ENCODE data around the gene MSMB. TPM values are rescaled to one million over a fixed set of nuclear protein-coding genes. Genes with fewer than 3 reads are reported as not detected.

The MSMB gene
- total and polyA plus RNA-seq, 2 of the 8 experiments (the other 6 are each of a cell fraction or from before 2014, with no cell fraction given): not detected

GRCh38 chr10:46025406-46025805, 20.7 kb downstream of the MSMB start:
- Histone ChIP-seq H3K14ac (ENCODE audit: insufficient read length) (no peak overlapping the region), H2BK20ac (ENCODE audit: low read length) (no peak overlapping the region), H2BK120ac (replicated peaks; ENCODE audit: low read depth, low read length) (no peak overlapping the region), H3K27ac (ENCODE audit: low read depth, low read length) (no peak overlapping the region), H3K79me1 (ENCODE audit: low read depth, low read length) (peaks cover 2% of the 10 kb centered on the region; the same call in 1 of the 2 replicates), H3K9me3 (ENCODE audit: insufficient read depth in 2 of 2, low read depth in 1 of 2, low read length in 1 of 2) (no peaks in the 10 kb centered on the region), H2AK5ac (ENCODE audit: low read depth, low read length) (no peak overlapping the region), H3K23me2 (ENCODE audit: low read depth, low read length) (peaks cover 4% of the 10 kb centered on the region; the same call in 1 of the 2 replicates), H3K56ac (replicated peaks; ENCODE audit: insufficient read length, low read depth, low read length) (no peak overlapping the region), H2BK12ac (ENCODE audit: low read depth, low read length) (no peak overlapping the region), H3K18ac (ENCODE audit: extremely low read depth, low read length) (no peak overlapping the region), H3K4ac (replicated peaks; ENCODE audit: insufficient read length, low read depth, low read length) (no peak overlapping the region), H4K20me1 (replicated peaks in 1 of 2; ENCODE audit: control insufficient read depth in 1 of 2, insufficient read depth in 2 of 2, low read length in 2 of 2) (peaks cover 3 to 18% of the 10 kb centered on the region in 2 experiments), H4K5ac (ENCODE audit: insufficient read length, low read depth, low read length) (no peak overlapping the region), H2BK15ac (ENCODE audit: low read length) (no peak overlapping the region), H2BK5ac (ENCODE audit: low read depth, low read length) (no peak overlapping the region), H3K9ac (replicated peaks in 1 of 4; ENCODE audit: extremely low read depth in 1 of 4, low read depth in 3 of 4, low read length in 3 of 4) (no peak overlapping the region), H4K8ac (ENCODE audit: extremely low read depth, insufficient read depth, low read length) (no peak overlapping the region), H3K4me3 (ENCODE audit: extremely low read depth in 1 of 4, insufficient read depth in 2 of 4, low read depth in 3 of 4, low read length in 4 of 4) (no peak overlapping the region), H2AFZ (ENCODE audit: low read length) (no peak overlapping the region), H3K36me3 (ENCODE audit: control insufficient read depth in 2 of 4, insufficient read depth in 4 of 4, low read length in 3 of 4) (no peaks in the 10 kb centered on the region), H3K23ac (ENCODE audit: insufficient read length) (no peak overlapping the region), H4K91ac (replicated peaks; ENCODE audit: insufficient read length, low read length) (no peak overlapping the region), H3K4me1 (replicated peaks in 1 of 4; ENCODE audit: control insufficient read depth in 3 of 4, insufficient read depth in 4 of 4, low read length in 3 of 4) (peaks cover 0 to 13% (median 4%) of the 10 kb centered on the region in 4 experiments; a peak in 5 of 7 replicates), H3K27me3 (replicated peaks in 1 of 4; ENCODE audit: control insufficient read depth in 3 of 4, extremely low read depth in 1 of 4, insufficient read depth in 3 of 4, low read length in 3 of 4) (no peaks in the 10 kb centered on the region), H3K4me2 (ENCODE audit: insufficient read depth in 1 of 2, low read depth in 2 of 2, low read length in 2 of 2) (no peak overlapping the region), H3K79me2 (ENCODE audit: control insufficient read depth in 1 of 2, insufficient read depth in 2 of 2, low read length in 2 of 2) (peaks cover 0 to 73% of the 10 kb centered on the region in 2 experiments; a peak in 3 of 4 replicates)
- ChIA-PET CTCF (ENCODE audit: partially characterized antibody) (interaction anchor here (1.2 to 2.1 kb wide), 4 partner anchors 8 to 72 kb away, joined by 3 to 6 read pairs (median 4); no protein-coding TSS in a partner anchor), POLR2A (ENCODE audit: partially characterized antibody) (no interaction called here)
- no peak for FAIRE-seq
- WGBS, 2 experiments (ENCODE audit: extremely low coverage in 1 of 2, insufficient coverage in 1 of 2, insufficient read length in 1 of 2, insufficient replicate concordance in 2 of 2, low coverage in 1 of 2, low lambda C conversion rate in 2 of 2, missing lambda C conversion rate in 1 of 2): 97% methylated on average over 2 of the region's 2 CpGs; no CpG with 5 or more reads in 1 of the 2 experiments
- DNase-seq (ENCODE audit: low read depth in 1 of 2, low spot score in 2 of 2): no peak
- TF ChIP-seq ATF2 (IDR thresholded peaks at IDR 0.05; ENCODE audit: low read length) (no peak), RXRA (IDR thresholded peaks at IDR 0.05; ENCODE audit: insufficient read depth, low read depth, low read length) (no peak), ASH2L (IDR thresholded peaks at IDR 0.05; ENCODE audit: low read length) (no peak), CTCF (IDR thresholded peaks at IDR 0.05; ENCODE audit: control extremely low read depth in 1 of 3, insufficient read depth in 1 of 3, low read depth in 1 of 3, low read length in 3 of 3) (no peak), SP2 (IDR thresholded peaks at IDR 0.05; ENCODE audit: low read length) (no peak)

Measured in H1 (cell line).